Hepatocyte (in vitro differentiated cells): ENCODE results near the gene LCN9.

ENCODE experiments used
- CTCF ChIP-seq: fragments of 200-600 bp; sonication (generic); IDR thresholded peaks from 2 replicates; pipeline ENCODE4 v1.5.1; 2016; ENCODE audit warnings: antibody characterized with exemption, mild to moderate bottlenecking; ENCODE audit not compliant: poor library complexity
- EZH2 ChIP-seq: fragments of 200-600 bp; sonication (generic); IDR thresholded peaks from 2 replicates; pipeline ENCODE4 v1.6.1; 2016; ENCODE audit warnings: antibody characterized with exemption, mild to moderate bottlenecking, borderline replicate concordance

- TF ChIP-seq CTCF (no peak), EZH2 (no peak)
Observed at GRCh38 chr9:135648494-135649410, 14.4 kb upstream of the LCN9 start.
